ENCODE results near the gene ULBP3. TPM values are rescaled to one million over a fixed set of nuclear protein-coding genes. Genes with fewer than 3 reads are reported as not detected.
A peak's percentile ranks its signal among the peaks of the same experiment; 100 is the strongest.
"Not testable (repeated sequence)": the region's sequence is repeated elsewhere in the genome, so short reads cannot be mapped to it uniquely, and the experiment has no call there.

The ULBP3 gene
- total and polyA plus RNA-seq, 2 of the 13 experiments (the other 11 are each of a cell fraction or from before 2014, with no cell fraction given): 0.42 to 0.48 TPM

DNA sequence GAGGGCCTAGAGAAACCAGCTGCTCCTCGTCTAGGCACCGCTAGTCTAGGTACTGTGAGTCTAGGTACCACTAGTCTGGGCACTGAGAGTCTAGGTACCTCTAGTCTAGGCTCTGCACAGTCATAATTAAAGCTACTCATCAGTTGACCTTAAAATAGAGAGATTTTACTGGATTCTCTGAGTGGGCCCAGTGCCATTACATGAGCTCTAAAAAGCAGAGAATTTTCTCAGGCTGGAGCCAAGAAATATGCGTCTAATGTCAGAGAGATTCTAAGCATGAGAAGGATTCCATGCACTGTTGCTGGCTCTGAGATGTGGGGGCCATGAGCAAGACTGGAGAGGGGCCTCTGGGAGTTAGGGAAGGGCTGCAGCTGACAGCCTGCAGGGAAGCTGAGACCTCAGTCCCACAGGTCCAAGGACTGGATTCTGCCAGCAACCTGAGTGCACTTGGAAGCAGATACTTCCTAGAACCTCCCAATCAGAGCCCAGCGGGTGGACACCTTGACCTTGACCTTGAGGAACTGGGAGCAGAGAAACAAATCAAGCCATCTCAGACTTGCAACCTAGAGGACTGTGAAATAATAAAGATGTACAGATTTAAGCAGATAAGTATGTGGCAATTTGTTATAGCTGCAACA is 5.6 kb upstream of the ULBP3 start:
- POLR2A ChIA-PET; CTCF ChIA-PET (ENCODE audit: low intra/inter-chr PET ratio, low total read pairs); H3K79me2 ChIP-seq (ENCODE audit: insufficient read depth, low read length); H3K27ac ChIP-seq (ENCODE audit: extremely low read length, insufficient read depth, low read length); BruUV-seq (replicated peaks); H3K27me3 ChIP-seq (ENCODE audit: control insufficient read depth in 1 of 2, insufficient read depth in 2 of 2, low read length in 2 of 2); H4K20me1 ChIP-seq (ENCODE audit: insufficient read depth, low read length); H3K36me3 ChIP-seq (replicated peaks in 1 of 2; ENCODE audit: control insufficient read depth in 1 of 2, insufficient read depth in 2 of 2, low read length in 2 of 2); H3K4me3 ChIP-seq (replicated peaks in 1 of 3; ENCODE audit: insufficient read depth in 1 of 3, low read depth in 2 of 3, low read length in 3 of 3); FAIRE-seq; DNase-seq (ENCODE audit: low spot score); intact Hi-C loops (cut with micrococcal nuclease; ENCODE audit: unreplicated experiment); ATAC-seq; in situ Hi-C loops (cut with HindIII; ENCODE audit: extremely low pct_ligation_motif_present, low pct_unique_long_range_greater_than_20kb); H3K9me3 ChIP-seq (ENCODE audit: low read length); H3K4me1 ChIP-seq (ENCODE audit: insufficient read depth, low read length); H2AFZ ChIP-seq (ENCODE audit: low read length); H3K4me2 ChIP-seq (ENCODE audit: low read depth, low read length); H3K9ac ChIP-seq (ENCODE audit: insufficient read depth, low read depth, low read length): not testable (repeated sequence)
- WGBS (ENCODE audit: low lambda C conversion rate): 26% methylated on average over 4 of the region's 4 CpGs

DNA sequence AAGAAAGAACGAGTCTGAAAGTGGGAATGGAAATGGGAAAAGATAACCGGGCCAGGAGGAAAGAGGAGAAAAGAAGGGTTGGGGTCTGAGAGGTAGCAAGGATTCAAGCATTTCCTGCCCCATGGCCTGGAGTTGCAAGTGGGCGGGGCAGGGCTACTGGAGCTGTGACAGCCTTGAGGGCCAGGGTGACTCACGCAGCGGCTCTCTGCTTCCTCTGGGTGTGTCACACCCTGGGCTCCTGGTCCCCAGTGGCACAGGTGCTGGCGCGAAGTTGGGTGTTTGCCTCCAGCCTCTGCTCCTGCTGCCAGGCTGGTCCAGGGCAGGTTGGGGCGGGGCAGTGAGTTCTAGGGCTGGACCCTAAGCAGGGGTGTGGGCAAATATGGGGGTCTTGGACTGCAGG is 3.3 kb upstream of the ULBP3 start:
- CTCF ChIA-PET (ENCODE audit: low intra/inter-chr PET ratio, low total read pairs): interaction anchor here (1.3 kb wide), 1 partner anchor 8 kb away, joined by 3 read pairs; no protein-coding TSS in a partner anchor
- H2AFZ ChIP-seq (ENCODE audit: low read length): no peak overlapping the region
- WGBS (ENCODE audit: low lambda C conversion rate): 25% methylated on average over 6 of the region's 8 CpGs
- FAIRE-seq: no peak
- no peaks in the 10 kb centered on the region; the same call in 1 of the 2 replicates for H4K20me1 ChIP-seq (ENCODE audit: insufficient read depth, low read length)
- H3K4me3 ChIP-seq (replicated peaks in 1 of 3; ENCODE audit: insufficient read depth in 1 of 3, low read depth in 2 of 3, low read length in 3 of 3): no peak overlapping the region
- H3K36me3 ChIP-seq (replicated peaks in 1 of 2; ENCODE audit: control insufficient read depth in 1 of 2, insufficient read depth in 2 of 2, low read length in 2 of 2): no peaks in the 10 kb centered on the region
- peaks cover 0 to 23% of the 10 kb centered on the region in 2 experiments; a peak in 4 of 5 replicates for H3K27me3 ChIP-seq (ENCODE audit: control insufficient read depth in 1 of 2, insufficient read depth in 2 of 2, low read length in 2 of 2)
- POLR2A ChIA-PET: no interaction called here
- H3K9me3 ChIP-seq (ENCODE audit: low read length): no peaks in the 10 kb centered on the region
- no peak overlapping the region for H3K9ac ChIP-seq (ENCODE audit: insufficient read depth, low read depth, low read length)
- ATAC-seq: peak; percentile 14; the same call in 2 of the 3 replicates
- BruUV-seq (replicated peaks): no TSS peak
- H3K27ac ChIP-seq (ENCODE audit: extremely low read length, insufficient read depth, low read length): no peak overlapping the region
- peaks cover 8% of the 10 kb centered on the region; the same call in 1 of the 2 replicates for H3K4me1 ChIP-seq (ENCODE audit: insufficient read depth, low read length)
- intact Hi-C loops (cut with micrococcal nuclease; ENCODE audit: unreplicated experiment): no loop called here
- H3K4me2 ChIP-seq (ENCODE audit: low read depth, low read length): no peak overlapping the region
- DNase-seq (ENCODE audit: low spot score): peak; percentile 43
- no peaks in the 10 kb centered on the region for H3K79me2 ChIP-seq (ENCODE audit: insufficient read depth, low read length)
- in situ Hi-C loops (cut with HindIII; ENCODE audit: extremely low pct_ligation_motif_present, low pct_unique_long_range_greater_than_20kb): no loop called here
- TF ChIP-seq, protein P1, sequence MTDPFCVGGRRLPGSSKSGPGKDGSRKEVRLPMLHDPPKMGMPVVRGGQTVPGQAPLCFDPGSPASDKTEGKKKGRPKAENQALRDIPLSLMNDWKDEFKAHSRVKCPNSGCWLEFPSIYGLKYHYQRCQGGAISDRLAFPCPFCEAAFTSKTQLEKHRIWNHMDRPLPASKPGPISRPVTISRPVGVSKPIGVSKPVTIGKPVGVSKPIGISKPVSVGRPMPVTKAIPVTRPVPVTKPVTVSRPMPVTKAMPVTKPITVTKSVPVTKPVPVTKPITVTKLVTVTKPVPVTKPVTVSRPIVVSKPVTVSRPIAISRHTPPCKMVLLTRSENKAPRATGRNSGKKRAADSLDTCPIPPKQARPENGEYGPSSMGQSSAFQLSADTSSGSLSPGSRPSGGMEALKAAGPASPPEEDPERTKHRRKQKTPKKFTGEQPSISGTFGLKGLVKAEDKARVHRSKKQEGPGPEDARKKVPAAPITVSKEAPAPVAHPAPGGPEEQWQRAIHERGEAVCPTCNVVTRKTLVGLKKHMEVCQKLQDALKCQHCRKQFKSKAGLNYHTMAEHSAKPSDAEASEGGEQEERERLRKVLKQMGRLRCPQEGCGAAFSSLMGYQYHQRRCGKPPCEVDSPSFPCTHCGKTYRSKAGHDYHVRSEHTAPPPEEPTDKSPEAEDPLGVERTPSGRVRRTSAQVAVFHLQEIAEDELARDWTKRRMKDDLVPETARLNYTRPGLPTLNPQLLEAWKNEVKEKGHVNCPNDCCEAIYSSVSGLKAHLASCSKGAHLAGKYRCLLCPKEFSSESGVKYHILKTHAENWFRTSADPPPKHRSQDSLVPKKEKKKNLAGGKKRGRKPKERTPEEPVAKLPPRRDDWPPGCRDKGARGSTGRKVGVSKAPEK (CRISPR knock-in tag; IDR thresholded peaks at IDR 0.05; ENCODE audit: borderline replicate concordance): no peak
- TF ChIP-seq, protein P2, sequence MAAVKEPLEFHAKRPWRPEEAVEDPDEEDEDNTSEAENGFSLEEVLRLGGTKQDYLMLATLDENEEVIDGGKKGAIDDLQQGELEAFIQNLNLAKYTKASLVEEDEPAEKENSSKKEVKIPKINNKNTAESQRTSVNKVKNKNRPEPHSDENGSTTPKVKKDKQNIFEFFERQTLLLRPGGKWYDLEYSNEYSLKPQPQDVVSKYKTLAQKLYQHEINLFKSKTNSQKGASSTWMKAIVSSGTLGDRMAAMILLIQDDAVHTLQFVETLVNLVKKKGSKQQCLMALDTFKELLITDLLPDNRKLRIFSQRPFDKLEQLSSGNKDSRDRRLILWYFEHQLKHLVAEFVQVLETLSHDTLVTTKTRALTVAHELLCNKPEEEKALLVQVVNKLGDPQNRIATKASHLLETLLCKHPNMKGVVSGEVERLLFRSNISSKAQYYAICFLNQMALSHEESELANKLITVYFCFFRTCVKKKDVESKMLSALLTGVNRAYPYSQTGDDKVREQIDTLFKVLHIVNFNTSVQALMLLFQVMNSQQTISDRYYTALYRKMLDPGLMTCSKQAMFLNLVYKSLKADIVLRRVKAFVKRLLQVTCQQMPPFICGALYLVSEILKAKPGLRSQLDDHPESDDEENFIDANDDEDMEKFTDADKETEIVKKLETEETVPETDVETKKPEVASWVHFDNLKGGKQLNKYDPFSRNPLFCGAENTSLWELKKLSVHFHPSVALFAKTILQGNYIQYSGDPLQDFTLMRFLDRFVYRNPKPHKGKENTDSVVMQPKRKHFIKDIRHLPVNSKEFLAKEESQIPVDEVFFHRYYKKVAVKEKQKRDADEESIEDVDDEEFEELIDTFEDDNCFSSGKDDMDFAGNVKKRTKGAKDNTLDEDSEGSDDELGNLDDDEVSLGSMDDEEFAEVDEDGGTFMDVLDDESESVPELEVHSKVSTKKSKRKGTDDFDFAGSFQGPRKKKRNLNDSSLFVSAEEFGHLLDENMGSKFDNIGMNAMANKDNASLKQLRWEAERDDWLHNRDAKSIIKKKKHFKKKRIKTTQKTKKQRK (IDR thresholded peaks at IDR 0.05; ENCODE audit: low read length): no peak
- TF ChIP-seq ZNF572 (CRISPR knock-in tag; IDR thresholded peaks at IDR 0.05) (no peak), JUND (CRISPR knock-in tag; IDR thresholded peaks at IDR 0.05) (0 out of 2 replicates have a peak, but pooled peaks have one; percentile 32), FOSL2 (CRISPR knock-in tag; IDR thresholded peaks at IDR 0.05) (peak; percentile 87), HNRNPL (IDR thresholded peaks at IDR 0.05; ENCODE audit: low read depth, low read length) (0 out of 2 replicates have a peak, but pooled peaks have one; percentile 26), TP53 (CRISPR knock-in tag; conservative IDR thresholded peaks at IDR 0.05) (no peak), TBP (CRISPR knock-in tag; IDR thresholded peaks at IDR 0.05) (no peak), SP5 (CRISPR knock-in tag; IDR thresholded peaks at IDR 0.05; ENCODE audit: borderline replicate concordance, low read depth) (0 out of 2 replicates have a peak, but pooled peaks have one; percentile 45)
- TF ChIP-seq, protein P3, sequence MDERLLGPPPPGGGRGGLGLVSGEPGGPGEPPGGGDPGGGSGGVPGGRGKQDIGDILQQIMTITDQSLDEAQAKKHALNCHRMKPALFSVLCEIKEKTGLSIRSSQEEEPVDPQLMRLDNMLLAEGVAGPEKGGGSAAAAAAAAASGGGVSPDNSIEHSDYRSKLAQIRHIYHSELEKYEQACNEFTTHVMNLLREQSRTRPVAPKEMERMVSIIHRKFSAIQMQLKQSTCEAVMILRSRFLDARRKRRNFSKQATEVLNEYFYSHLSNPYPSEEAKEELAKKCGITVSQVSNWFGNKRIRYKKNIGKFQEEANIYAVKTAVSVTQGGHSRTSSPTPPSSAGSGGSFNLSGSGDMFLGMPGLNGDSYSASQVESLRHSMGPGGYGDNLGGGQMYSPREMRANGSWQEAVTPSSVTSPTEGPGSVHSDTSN (CRISPR knock-in tag; IDR thresholded peaks at IDR 0.05): no peak
